SK-N-SH treated with all-trans-retinoic acid at 6 μM for 48 hours (cell line): ENCODE measurements around the gene PNPLA6.

ENCODE experiments used
- ATAC-seq: fragments of 200-7000 bp; cut with Tn5 transposase; 3 replicates; pipeline ENCODE4 v1.9.1; 2020; ENCODE audit warnings: mild to moderate bottlenecking, moderate library complexity
- ARNTL ChIP-seq: fragments of 450-650 bp; formaldehyde crosslinking; IDR thresholded peaks from 2 replicates; pipeline ENCODE4 v1.5.0; 2020; ENCODE audit warnings: low read depth, mild to moderate bottlenecking, moderate library complexity, borderline replicate concordance
- BACH2 ChIP-seq: fragments of 250-450 bp; sonication (Bioruptor Pico); IDR thresholded peaks from 2 replicates; pipeline ENCODE4 v1.9.0; 2021; ENCODE audit warnings: mild to moderate bottlenecking, borderline replicate concordance
- CSDC2 ChIP-seq: fragments of 250-450 bp; sonication (Bioruptor Pico); IDR thresholded peaks from 2 replicates; pipeline ENCODE4 v1.5.0; 2020; ENCODE audit warnings: mild to moderate bottlenecking, moderate library complexity
- GLIS3 ChIP-seq: fragments of 250-450 bp; sonication (Bioruptor Pico); IDR thresholded peaks from 2 replicates; pipeline ENCODE4 v1.5.0; 2020; ENCODE audit warnings: mild to moderate bottlenecking, moderate library complexity
- PPARA ChIP-seq: fragments of 250-450 bp; sonication (Bioruptor Pico); IDR thresholded peaks from 2 replicates; pipeline ENCODE4 v1.5.0; 2020; ENCODE audit warnings: mild to moderate bottlenecking, borderline replicate concordance
- SNAI2 ChIP-seq: fragments of 250-450 bp; sonication (Bioruptor Pico); IDR thresholded peaks from 2 replicates; pipeline ENCODE4 v1.5.0; 2020; ENCODE audit warnings: mild to moderate bottlenecking, moderate library complexity
- TCF4 ChIP-seq: fragments of 250-450 bp; sonication (Bioruptor Pico); IDR thresholded peaks from 2 replicates; pipeline ENCODE4 v1.8.0; 2021; ENCODE audit warnings: mild to moderate bottlenecking, moderate library complexity, borderline replicate concordance
- ZC3H10 ChIP-seq: fragments of 250-450 bp; sonication (Bioruptor Pico); IDR thresholded peaks from 2 replicates; pipeline ENCODE4 v1.5.1; 2021; ENCODE audit warnings: mild to moderate bottlenecking, moderate library complexity
- ZFP3 ChIP-seq: fragments of 250-450 bp; sonication (Bioruptor Pico); IDR thresholded peaks from 2 replicates; pipeline ENCODE4 v1.5.0; 2020; ENCODE audit warnings: mild to moderate bottlenecking, moderate library complexity
- ZFP30 ChIP-seq: fragments of 450-650 bp; formaldehyde crosslinking; IDR thresholded peaks from 2 replicates; pipeline ENCODE4 v1.5.0; 2022; ENCODE audit warnings: mild to moderate bottlenecking, moderate library complexity
- ZNF565 ChIP-seq: fragments of 450-650 bp; formaldehyde crosslinking; conservative IDR thresholded peaks from 2 replicates; pipeline ENCODE4 v1.5.0; 2020; ENCODE audit warnings: low read depth, mild to moderate bottlenecking, moderate library complexity
- ZNF70 ChIP-seq: fragments of 450-650 bp; formaldehyde crosslinking; IDR thresholded peaks from 2 replicates; pipeline ENCODE4 v1.5.0; 2020; ENCODE audit warnings: mild to moderate bottlenecking, moderate library complexity
- ZNF8 ChIP-seq: fragments of 450-650 bp; formaldehyde crosslinking; IDR thresholded peaks from 2 replicates; pipeline ENCODE4 v1.5.0; 2020; ENCODE audit warnings: mild to moderate bottlenecking, moderate library complexity
- TF ChIP-seq, protein P1 (sequence below): fragments of 250-450 bp; sonication (Bioruptor Pico); IDR thresholded peaks from 2 replicates; pipeline ENCODE4 v1.5.1; 2020; ENCODE audit warnings: low read depth, mild to moderate bottlenecking, moderate library complexity
- TF ChIP-seq, protein P2 (sequence below): fragments of 250-450 bp; sonication (Bioruptor Pico); IDR thresholded peaks from 2 replicates; pipeline ENCODE4 v1.8.0; 2020; ENCODE audit warnings: mild to moderate bottlenecking, moderate library complexity, borderline replicate concordance
- TF ChIP-seq, protein P3 (sequence below): fragments of 250-450 bp; sonication (Bioruptor Pico); IDR thresholded peaks from 2 replicates; pipeline ENCODE4 v1.8.0; 2021; ENCODE audit warnings: low read depth, mild to moderate bottlenecking, moderate library complexity, borderline replicate concordance
- TF ChIP-seq, protein P4 (sequence below): fragments of 250-450 bp; sonication (Bioruptor Pico); IDR thresholded peaks from 2 replicates; pipeline ENCODE4 v1.5.1; 2021; ENCODE audit warnings: mild to moderate bottlenecking, moderate library complexity

PNPLA6 gene

DNA sequence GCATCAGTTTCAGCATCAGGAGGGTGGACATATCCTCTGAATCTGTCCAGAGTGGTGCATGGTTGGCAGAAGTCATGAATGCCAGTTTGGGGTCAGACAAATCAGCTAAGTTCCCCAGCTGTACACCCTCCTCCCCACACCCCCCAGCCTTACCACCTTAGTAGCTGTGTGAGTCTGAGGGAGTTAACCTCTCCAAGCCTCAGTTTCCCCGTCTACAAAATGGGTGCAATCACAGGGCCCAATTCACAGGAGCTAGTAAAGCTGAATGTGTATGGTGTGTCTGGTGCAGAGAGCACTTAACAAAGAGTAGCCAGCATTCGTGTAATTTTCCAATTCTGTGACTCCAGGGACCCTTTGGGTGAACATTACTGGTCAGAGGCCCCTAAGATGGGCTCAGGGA lies 33.0 kb upstream of the PNPLA6 start (continued):
- TF ChIP-seq TCF4 (CRISPR knock-in tag), result no peak
- TF ChIP-seq, all 23 proteins: peak for 0

DNA sequence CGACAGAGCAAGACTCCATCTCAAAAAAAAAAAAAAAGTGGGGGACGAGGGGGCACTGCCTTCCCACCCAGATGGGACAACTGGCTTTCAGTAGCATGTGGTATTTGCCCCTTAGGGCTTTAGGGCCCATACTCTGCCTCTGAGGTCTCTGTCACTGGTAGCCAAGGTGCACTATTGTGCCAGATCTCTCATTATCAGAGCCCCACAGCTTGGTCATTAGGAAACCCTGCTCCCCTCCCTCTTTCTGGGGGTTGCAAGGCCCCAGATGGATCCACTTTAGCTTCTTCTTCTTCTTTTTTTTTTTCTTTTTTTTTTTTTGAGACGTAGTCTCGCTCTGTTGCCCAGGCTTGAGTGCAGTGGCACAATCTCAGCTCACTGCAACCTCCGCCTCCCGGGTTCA lies 30.8 kb upstream of the PNPLA6 start:
- no peak for TF ChIP-seq BACH2 (CRISPR knock-in tag)
- TF ChIP-seq ZNF70 (CRISPR knock-in tag), result no peak
- no peak for TF ChIP-seq ZFP3
- TF ChIP-seq TCF4 (CRISPR knock-in tag), result no peak
- TF ChIP-seq, all 23 proteins: peak for 0
- ATAC-seq, result no peak

DNA sequence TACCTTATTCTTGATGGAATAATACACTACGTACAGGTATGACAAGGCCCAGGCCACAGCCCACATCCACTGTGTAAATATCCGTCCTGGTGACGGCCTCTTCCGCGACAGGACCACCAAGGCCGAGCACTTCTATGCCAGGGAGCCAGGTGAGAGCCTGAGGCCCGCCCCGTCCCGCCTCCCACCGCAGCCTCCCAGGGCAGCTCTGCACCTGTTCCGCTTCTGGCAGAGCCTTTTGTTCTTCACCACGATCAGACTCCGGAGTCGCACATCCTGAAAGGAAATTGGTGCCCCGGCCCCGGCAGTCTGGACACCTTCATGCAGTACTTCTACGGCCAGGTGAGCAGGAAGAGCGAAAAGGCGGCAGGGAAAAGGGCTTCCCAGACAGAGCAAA lies 30.2 kb upstream of the PNPLA6 start:
- no peak for ATAC-seq
- no peak for TF ChIP-seq ARNTL
- no peak for TF ChIP-seq PPARA (CRISPR knock-in tag)
- TF ChIP-seq ZNF70 (CRISPR knock-in tag), result no peak

DNA sequence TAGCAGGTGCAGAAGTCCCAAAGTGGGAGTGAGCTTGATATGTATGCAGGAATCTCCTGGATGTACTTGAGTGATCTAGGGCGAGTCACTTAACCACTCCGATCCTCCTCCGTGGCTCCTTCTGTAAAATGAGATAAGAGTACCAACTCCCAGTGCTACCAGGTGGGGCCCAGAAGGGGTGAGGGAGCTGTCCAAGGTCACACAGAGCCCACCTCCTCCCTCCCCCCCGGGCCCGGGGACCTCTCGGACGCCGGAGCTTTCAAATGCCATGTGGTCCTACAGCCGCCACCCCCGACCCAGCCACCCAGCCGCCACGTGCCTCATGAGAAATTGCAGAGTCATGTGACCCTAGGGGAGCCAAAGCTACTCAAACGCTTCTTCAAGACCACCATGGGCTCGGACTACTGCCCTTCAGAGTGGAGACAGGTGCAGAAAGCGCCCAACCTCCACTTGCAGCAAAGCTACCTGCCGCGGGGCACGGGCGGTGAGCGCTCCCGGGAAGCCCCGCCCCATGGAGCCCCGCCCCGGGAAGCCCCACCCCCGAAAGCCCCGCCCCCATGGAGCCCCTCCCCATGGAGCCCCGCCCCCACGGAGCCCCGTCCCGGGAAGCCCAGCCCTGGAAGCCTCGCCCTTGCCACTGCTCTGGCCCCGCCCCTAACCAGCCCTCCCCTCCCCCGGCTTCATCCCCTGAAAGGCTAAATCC lies 29.7 kb upstream of the PNPLA6 start:
- peak; percentile 38 for ATAC-seq
- TF ChIP-seq, protein P1, sequence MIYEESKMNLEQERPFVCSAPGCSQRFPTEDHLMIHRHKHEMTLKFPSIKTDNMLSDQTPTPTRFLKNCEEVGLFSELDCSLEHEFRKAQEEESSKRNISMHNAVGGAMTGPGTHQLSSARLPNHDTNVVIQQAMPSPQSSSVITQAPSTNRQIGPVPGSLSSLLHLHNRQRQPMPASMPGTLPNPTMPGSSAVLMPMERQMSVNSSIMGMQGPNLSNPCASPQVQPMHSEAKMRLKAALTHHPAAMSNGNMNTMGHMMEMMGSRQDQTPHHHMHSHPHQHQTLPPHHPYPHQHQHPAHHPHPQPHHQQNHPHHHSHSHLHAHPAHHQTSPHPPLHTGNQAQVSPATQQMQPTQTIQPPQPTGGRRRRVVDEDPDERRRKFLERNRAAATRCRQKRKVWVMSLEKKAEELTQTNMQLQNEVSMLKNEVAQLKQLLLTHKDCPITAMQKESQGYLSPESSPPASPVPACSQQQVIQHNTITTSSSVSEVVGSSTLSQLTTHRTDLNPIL, result no peak
- TF ChIP-seq, protein P2, sequence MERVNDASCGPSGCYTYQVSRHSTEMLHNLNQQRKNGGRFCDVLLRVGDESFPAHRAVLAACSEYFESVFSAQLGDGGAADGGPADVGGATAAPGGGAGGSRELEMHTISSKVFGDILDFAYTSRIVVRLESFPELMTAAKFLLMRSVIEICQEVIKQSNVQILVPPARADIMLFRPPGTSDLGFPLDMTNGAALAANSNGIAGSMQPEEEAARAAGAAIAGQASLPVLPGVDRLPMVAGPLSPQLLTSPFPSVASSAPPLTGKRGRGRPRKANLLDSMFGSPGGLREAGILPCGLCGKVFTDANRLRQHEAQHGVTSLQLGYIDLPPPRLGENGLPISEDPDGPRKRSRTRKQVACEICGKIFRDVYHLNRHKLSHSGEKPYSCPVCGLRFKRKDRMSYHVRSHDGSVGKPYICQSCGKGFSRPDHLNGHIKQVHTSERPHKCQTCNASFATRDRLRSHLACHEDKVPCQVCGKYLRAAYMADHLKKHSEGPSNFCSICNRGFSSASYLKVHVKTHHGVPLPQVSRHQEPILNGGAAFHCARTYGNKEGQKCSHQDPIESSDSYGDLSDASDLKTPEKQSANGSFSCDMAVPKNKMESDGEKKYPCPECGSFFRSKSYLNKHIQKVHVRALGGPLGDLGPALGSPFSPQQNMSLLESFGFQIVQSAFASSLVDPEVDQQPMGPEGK (CRISPR knock-in tag), result no peak
- TF ChIP-seq ZNF8 (CRISPR knock-in tag) (no peak), CSDC2 (no peak), PPARA (CRISPR knock-in tag) (no peak), ZC3H10 (CRISPR knock-in tag) (no peak), SNAI2 (CRISPR knock-in tag) (no peak)

DNA sequence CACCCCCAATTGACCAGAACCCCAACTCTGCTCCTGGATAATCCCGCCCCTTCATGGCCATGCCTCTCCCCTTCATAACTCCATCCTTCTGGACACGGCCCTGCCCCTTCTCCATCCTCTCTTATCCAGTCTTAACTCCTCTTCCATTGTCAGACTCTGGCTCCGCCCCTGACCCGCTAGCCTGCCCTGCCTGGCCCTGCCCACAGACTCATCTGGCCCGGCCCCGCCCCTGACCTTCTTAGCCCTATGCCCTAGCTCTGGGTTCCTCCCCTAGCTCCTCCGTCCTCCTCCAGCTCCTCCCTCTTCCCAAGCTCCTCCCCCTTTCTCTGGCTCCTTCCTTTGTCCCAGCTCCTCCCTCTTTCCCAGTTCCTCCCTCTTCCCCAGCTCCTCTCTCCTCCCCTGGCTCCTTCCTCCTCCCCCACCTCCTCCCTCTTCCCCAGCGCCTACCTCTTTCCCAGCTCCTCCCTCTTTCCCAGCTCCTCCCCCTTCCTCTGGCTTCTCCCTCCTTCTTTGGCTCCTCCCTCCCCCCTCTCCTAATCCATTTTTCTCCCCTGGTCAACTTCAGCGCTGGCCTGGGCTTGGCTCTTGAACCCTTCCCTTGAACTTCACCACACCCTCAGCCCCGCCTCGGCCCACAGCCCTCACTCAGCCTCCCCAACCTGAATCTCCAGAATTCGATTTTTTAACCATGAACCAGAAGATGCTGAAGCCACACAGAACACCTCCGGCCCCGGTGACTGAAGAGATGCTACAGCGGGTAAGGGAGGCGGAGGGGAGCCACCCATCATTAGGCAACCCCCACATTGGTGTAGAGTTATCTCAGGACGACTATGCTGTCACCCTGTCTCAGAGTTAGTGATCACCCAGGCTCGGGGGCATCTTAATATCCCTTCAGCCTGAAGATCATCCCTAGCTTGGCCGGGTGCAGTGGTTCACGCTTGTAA lies 28.9 kb upstream of the PNPLA6 start:
- no peak for TF ChIP-seq ZNF70 (CRISPR knock-in tag)
- TF ChIP-seq ZNF8 (CRISPR knock-in tag), result no peak
- TF ChIP-seq, protein P3, sequence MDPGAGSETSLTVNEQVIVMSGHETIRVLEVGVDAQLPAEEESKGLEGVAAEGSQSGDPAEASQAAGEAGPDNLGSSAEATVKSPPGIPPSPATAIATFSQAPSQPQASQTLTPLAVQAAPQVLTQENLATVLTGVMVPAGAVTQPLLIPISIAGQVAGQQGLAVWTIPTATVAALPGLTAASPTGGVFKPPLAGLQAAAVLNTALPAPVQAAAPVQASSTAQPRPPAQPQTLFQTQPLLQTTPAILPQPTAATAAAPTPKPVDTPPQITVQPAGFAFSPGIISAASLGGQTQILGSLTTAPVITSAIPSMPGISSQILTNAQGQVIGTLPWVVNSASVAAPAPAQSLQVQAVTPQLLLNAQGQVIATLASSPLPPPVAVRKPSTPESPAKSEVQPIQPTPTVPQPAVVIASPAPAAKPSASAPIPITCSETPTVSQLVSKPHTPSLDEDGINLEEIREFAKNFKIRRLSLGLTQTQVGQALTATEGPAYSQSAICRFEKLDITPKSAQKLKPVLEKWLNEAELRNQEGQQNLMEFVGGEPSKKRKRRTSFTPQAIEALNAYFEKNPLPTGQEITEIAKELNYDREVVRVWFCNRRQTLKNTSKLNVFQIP (CRISPR knock-in tag), result no peak
- no peak for TF ChIP-seq GLIS3 (CRISPR knock-in tag)
- no peak for TF ChIP-seq ZNF565 (CRISPR knock-in tag)
- TF ChIP-seq ZFP30, result no peak
- TF ChIP-seq, protein P4, sequence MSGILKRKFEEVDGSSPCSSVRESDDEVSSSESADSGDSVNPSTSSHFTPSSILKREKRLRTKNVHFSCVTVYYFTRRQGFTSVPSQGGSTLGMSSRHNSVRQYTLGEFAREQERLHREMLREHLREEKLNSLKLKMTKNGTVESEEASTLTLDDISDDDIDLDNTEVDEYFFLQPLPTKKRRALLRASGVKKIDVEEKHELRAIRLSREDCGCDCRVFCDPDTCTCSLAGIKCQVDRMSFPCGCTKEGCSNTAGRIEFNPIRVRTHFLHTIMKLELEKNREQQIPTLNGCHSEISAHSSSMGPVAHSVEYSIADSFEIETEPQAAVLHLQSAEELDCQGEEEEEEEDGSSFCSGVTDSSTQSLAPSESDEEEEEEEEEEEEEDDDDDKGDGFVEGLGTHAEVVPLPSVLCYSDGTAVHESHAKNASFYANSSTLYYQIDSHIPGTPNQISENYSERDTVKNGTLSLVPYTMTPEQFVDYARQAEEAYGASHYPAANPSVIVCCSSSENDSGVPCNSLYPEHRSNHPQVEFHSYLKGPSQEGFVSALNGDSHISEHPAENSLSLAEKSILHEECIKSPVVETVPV (CRISPR knock-in tag), result no peak
- TF ChIP-seq, protein P2 (CRISPR knock-in tag), result no peak
- no peak for TF ChIP-seq ARNTL
- ATAC-seq, result peak; percentile 86
